NT2/D1 (cell line): Measurements from ENCODE around the gene OSBPL10.

Source experiments
- DNase-seq: peaks from one replicate; pipeline ENCODE4 v3.0.0-alpha.2; 2011; ENCODE audit warnings: low read depth, low spot score
- H3K27me3 ChIP-seq: 2 replicates; pipeline ENCODE4 v1.6.0; 2011; ENCODE audit warnings: mild to moderate bottlenecking; ENCODE audit not compliant: insufficient read length, insufficient read depth
- H3K36me3 ChIP-seq: 2 replicates; pipeline ENCODE4 v1.6.1; 2011; ENCODE audit warnings: mild to moderate bottlenecking, low read length, mixed read lengths; ENCODE audit not compliant: insufficient read depth, insufficient read length
- H3K4me1 ChIP-seq: 2 replicates; pipeline ENCODE4 v1.5.1; 2011; ENCODE audit not compliant: insufficient read depth, insufficient read length
- H3K4me3 ChIP-seq: 2 replicates; pipeline ENCODE4 v1.5.1; 2011; ENCODE audit warnings: low read depth; ENCODE audit not compliant: insufficient read length
- H3K9ac ChIP-seq: 2 replicates; pipeline ENCODE4 v1.6.0; 2011; ENCODE audit warnings: low read depth; ENCODE audit not compliant: insufficient read length
- H3K9me3 ChIP-seq: 2 replicates; pipeline ENCODE4 v1.5.1; 2011; ENCODE audit warnings: mild to moderate bottlenecking, low read length; ENCODE audit not compliant: insufficient read depth
- SUZ12 ChIP-seq: IDR thresholded peaks from 2 replicates; pipeline ENCODE4 v1.6.1; 2011; ENCODE audit not compliant: insufficient read length, insufficient read depth; ENCODE audit errors: extremely low read depth
- YY1 ChIP-seq: IDR thresholded peaks from 2 replicates; pipeline ENCODE4 v1.6.1; 2011; ENCODE audit not compliant: insufficient read length, insufficient read depth
- ZNF274 ChIP-seq: IDR thresholded peaks from 2 replicates; pipeline ENCODE4 v1.6.1; 2011; ENCODE audit warnings: mild to moderate bottlenecking, low read depth, low read length

The OSBPL10 gene

GRCh38 chr3:31980530-31981205 is 394 bp downstream of the OSBPL10 start:
- peaks cover 26% of the 10 kb centered on the region for H3K27me3 ChIP-seq
- H3K4me1 ChIP-seq: no peaks in the 10 kb centered on the region
- no peaks in the 10 kb centered on the region for H3K9me3 ChIP-seq
- peaks cover 35% of the 10 kb centered on the region for H3K36me3 ChIP-seq
- peak overlapping the region; percentile 78 for H3K4me3 ChIP-seq
- peak overlapping the region; percentile 90 for H3K9ac ChIP-seq
- no peak for DNase-seq
- TF ChIP-seq SUZ12 (no peak), YY1 (no peak), ZNF274 (no peak)

GRCh38 chr3:31979001-31979697 is 1.9 kb downstream of the OSBPL10 start:
- H3K27me3 ChIP-seq: peaks cover 26% of the 10 kb centered on the region
- H3K4me1 ChIP-seq: no peaks in the 10 kb centered on the region
- TF ChIP-seq SUZ12 (no peak), ZNF274 (no peak), YY1 (no peak)
- H3K9me3 ChIP-seq: no peaks in the 10 kb centered on the region
- no peak overlapping the region for H3K9ac ChIP-seq
- H3K36me3 ChIP-seq: peaks cover 35% of the 10 kb centered on the region
- DNase-seq: no peak
- no peak overlapping the region for H3K4me3 ChIP-seq

GRCh38 chr3:31978553-31978952 is 2.5 kb downstream of the OSBPL10 start:
- H3K9ac ChIP-seq: no peak overlapping the region
- no peaks in the 10 kb centered on the region for H3K9me3 ChIP-seq
- H3K27me3 ChIP-seq: peaks cover 26% of the 10 kb centered on the region
- peaks cover 35% of the 10 kb centered on the region for H3K36me3 ChIP-seq
- DNase-seq: no peak
- TF ChIP-seq SUZ12 (no peak), ZNF274 (no peak)
- H3K4me3 ChIP-seq: no peak overlapping the region
- H3K4me1 ChIP-seq: no peaks in the 10 kb centered on the region

- no peak for DNase-seq
- Histone ChIP-seq H3K4me1 (no peaks in the 10 kb centered on the region), H3K36me3 (peaks cover 35% of the 10 kb centered on the region), H3K9me3 (no peaks in the 10 kb centered on the region), H3K4me3 (no peak overlapping the region), H3K27me3 (peaks cover 18% of the 10 kb centered on the region), H3K9ac (no peak overlapping the region)
- TF ChIP-seq SUZ12 (no peak), YY1 (no peak), ZNF274 (no peak)
These were observed 3.3 kb downstream of the OSBPL10 start for GRCh38 chr3:31977736-31978135.

- H3K4me1 ChIP-seq: no peaks in the 10 kb centered on the region
- H3K9ac ChIP-seq: no peak overlapping the region
- no peak for TF ChIP-seq YY1
- TF ChIP-seq ZNF274: no peak
- TF ChIP-seq SUZ12: no peak
- no peak overlapping the region for H3K4me3 ChIP-seq
- H3K9me3 ChIP-seq: no peaks in the 10 kb centered on the region
- H3K36me3 ChIP-seq: peaks cover 35% of the 10 kb centered on the region
- peaks cover 4% of the 10 kb centered on the region for H3K27me3 ChIP-seq
- DNase-seq: no peak
These were observed 4.8 kb downstream of the OSBPL10 start for GRCh38 chr3:31976302-31976701.

GRCh38 chr3:31974964-31975363 is 6.1 kb downstream of the OSBPL10 start:
- no peaks in the 10 kb centered on the region for H3K27me3 ChIP-seq
- H3K36me3 ChIP-seq: peaks cover 35% of the 10 kb centered on the region
- TF ChIP-seq ZNF274 (no peak), SUZ12 (no peak), YY1 (no peak)
- H3K4me3 ChIP-seq: no peak overlapping the region
- H3K4me1 ChIP-seq: peaks cover 2% of the 10 kb centered on the region
- H3K9ac ChIP-seq: no peak overlapping the region
- no peaks in the 10 kb centered on the region for H3K9me3 ChIP-seq
- DNase-seq: no peak

- Histone ChIP-seq H3K4me3 (no peak overlapping the region), H3K9me3 (no peaks in the 10 kb centered on the region), H3K36me3 (peaks cover 32% of the 10 kb centered on the region), H3K9ac (no peak overlapping the region), H3K27me3 (no peaks in the 10 kb centered on the region), H3K4me1 (peaks cover 3% of the 10 kb centered on the region)
- DNase-seq: no peak
- TF ChIP-seq SUZ12 (no peak), ZNF274 (no peak), YY1 (no peak)
These were observed 6.6 kb downstream of the OSBPL10 start for GRCh38 chr3:31974471-31974870.
